Measurements from ENCODE around the gene CHRNG. TPM values are rescaled to one million over a fixed set of nuclear protein-coding genes. Genes with fewer than 3 reads are reported as not detected.

CHRNG gene
- total and polyA plus RNA-seq, 2 donors (not counting 1 experiment from before 2014, with no cell fraction given): not detected

DNA sequence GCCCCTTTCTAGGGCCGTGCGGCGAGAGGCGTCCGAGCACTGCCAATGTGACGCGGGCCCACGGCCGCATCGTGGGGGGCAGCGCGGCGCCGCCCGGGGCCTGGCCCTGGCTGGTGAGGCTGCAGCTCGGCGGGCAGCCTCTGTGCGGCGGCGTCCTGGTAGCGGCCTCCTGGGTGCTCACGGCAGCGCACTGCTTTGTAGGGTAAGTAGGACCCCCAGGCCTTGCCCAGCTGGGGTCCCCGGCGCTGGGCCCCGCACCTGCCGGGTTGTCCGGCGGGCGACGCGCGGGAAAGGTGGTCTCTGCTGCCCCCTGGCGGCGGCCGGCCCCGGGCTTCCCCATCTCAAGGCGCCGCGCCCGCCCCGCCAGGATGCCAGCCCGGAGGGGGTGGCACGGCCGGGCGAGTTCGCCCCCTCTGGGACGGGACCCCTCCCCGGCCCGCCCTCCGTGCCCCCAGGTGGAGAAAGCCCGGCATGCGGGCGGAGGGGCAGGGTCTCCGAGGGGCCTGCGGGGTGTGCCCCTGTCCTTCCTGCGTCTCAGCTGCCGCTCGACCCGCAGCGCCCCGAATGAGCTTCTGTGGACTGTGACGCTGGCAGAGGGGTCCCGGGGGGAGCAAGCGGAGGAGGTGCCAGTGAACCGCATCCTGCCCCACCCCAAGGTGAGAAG is 17.4 kb upstream of the CHRNG start:
- Histone ChIP-seq H3K4me2 (ENCODE audit: extremely low read depth, insufficient read depth, low read length) (no peak overlapping the region), H3K27ac (ENCODE audit: insufficient read depth, low read length) (no peak overlapping the region), H3K4me3 (replicated peaks in 1 of 4; ENCODE audit: control extremely low read depth in 1 of 4, insufficient read depth in 1 of 4, low read depth in 3 of 4, low read length in 4 of 4) (no peak overlapping the region), H3K79me2 (ENCODE audit: control insufficient read depth, insufficient read depth, low read length) (no peaks in the 10 kb centered on the region), H3K36me3 (ENCODE audit: control insufficient read depth, insufficient read depth, low read length) (no peaks in the 10 kb centered on the region), H4K20me1 (ENCODE audit: control insufficient read depth, extremely low read depth, insufficient read depth, low read length) (no peaks in the 10 kb centered on the region), H3K9ac (ENCODE audit: insufficient read depth, low read length) (no peak overlapping the region), H3K4me1 (ENCODE audit: control insufficient read depth, extremely low read depth, insufficient read depth, low read length) (no peaks in the 10 kb centered on the region), H3K9me3 (ENCODE audit: control insufficient read depth, insufficient read depth, low read depth, low read length) (no peaks in the 10 kb centered on the region), H2AFZ (ENCODE audit: low read length) (no peak overlapping the region), H3K27me3 (ENCODE audit: control insufficient read depth, insufficient read depth, low read length) (peaks cover 15% of the 10 kb centered on the region)
- TF ChIP-seq CTCF (conservative IDR thresholded peaks at IDR 0.05 in 1 of 2, IDR thresholded peaks at IDR 0.05 in 1 of 2; ENCODE audit: low read depth in 1 of 2, low read length in 2 of 2): peak; percentile 13 to 58
- TF ChIP-seq EZH2 (IDR thresholded peaks at IDR 0.05; ENCODE audit: low read length, missing control alignments): no peak
- no peak for DNase-seq (ENCODE audit: low read depth in 2 of 2)

GRCh38 chr2:232522623-232523401 is 16.7 kb upstream of the CHRNG start:
- no peak for DNase-seq (ENCODE audit: low read depth in 2 of 2)
- Histone ChIP-seq H3K36me3 (ENCODE audit: control insufficient read depth, insufficient read depth, low read length) (no peaks in the 10 kb centered on the region), H3K4me1 (ENCODE audit: control insufficient read depth, extremely low read depth, insufficient read depth, low read length) (no peaks in the 10 kb centered on the region), H4K20me1 (ENCODE audit: control insufficient read depth, extremely low read depth, insufficient read depth, low read length) (no peaks in the 10 kb centered on the region), H3K4me3 (replicated peaks in 1 of 4; ENCODE audit: control extremely low read depth in 1 of 4, insufficient read depth in 1 of 4, low read depth in 3 of 4, low read length in 4 of 4) (no peak overlapping the region), H3K27ac (ENCODE audit: insufficient read depth, low read length) (no peak overlapping the region), H3K27me3 (ENCODE audit: control insufficient read depth, insufficient read depth, low read length) (peaks cover 15% of the 10 kb centered on the region), H3K79me2 (ENCODE audit: control insufficient read depth, insufficient read depth, low read length) (no peaks in the 10 kb centered on the region), H3K9me3 (ENCODE audit: control insufficient read depth, insufficient read depth, low read depth, low read length) (no peaks in the 10 kb centered on the region), H3K9ac (ENCODE audit: insufficient read depth, low read length) (no peak overlapping the region), H2AFZ (ENCODE audit: low read length) (no peak overlapping the region), H3K4me2 (ENCODE audit: extremely low read depth, insufficient read depth, low read length) (no peak overlapping the region)
- TF ChIP-seq EZH2 (IDR thresholded peaks at IDR 0.05; ENCODE audit: low read length, missing control alignments) (peak; percentile 79), CTCF (conservative IDR thresholded peaks at IDR 0.05 in 1 of 2, IDR thresholded peaks at IDR 0.05 in 1 of 2; ENCODE audit: low read depth in 1 of 2, low read length in 2 of 2) (no peak)

GRCh38 chr2:232523402-232523681 is 16.1 kb upstream of the CHRNG start:
- no peaks in the 10 kb centered on the region for H3K79me2 ChIP-seq (ENCODE audit: control insufficient read depth, insufficient read depth, low read length)
- no peak for DNase-seq (ENCODE audit: low read depth in 2 of 2)

More at GRCh38 chr2:232523402-232523681, 16.1 kb upstream of the CHRNG start:
- Histone ChIP-seq H3K4me1 (ENCODE audit: control insufficient read depth, extremely low read depth, insufficient read depth, low read length) (no peaks in the 10 kb centered on the region), H3K27ac (ENCODE audit: insufficient read depth, low read length) (no peak overlapping the region), H3K9me3 (ENCODE audit: control insufficient read depth, insufficient read depth, low read depth, low read length) (no peaks in the 10 kb centered on the region), H3K4me3 (replicated peaks in 1 of 4; ENCODE audit: control extremely low read depth in 1 of 4, insufficient read depth in 1 of 4, low read depth in 3 of 4, low read length in 4 of 4) (no peak overlapping the region), H2AFZ (ENCODE audit: low read length) (no peak overlapping the region), H4K20me1 (ENCODE audit: control insufficient read depth, extremely low read depth, insufficient read depth, low read length) (no peaks in the 10 kb centered on the region), H3K4me2 (ENCODE audit: extremely low read depth, insufficient read depth, low read length) (no peak overlapping the region), H3K36me3 (ENCODE audit: control insufficient read depth, insufficient read depth, low read length) (no peaks in the 10 kb centered on the region), H3K9ac (ENCODE audit: insufficient read depth, low read length) (no peak overlapping the region), H3K27me3 (ENCODE audit: control insufficient read depth, insufficient read depth, low read length) (peaks cover 15% of the 10 kb centered on the region)
- TF ChIP-seq CTCF (conservative IDR thresholded peaks at IDR 0.05 in 1 of 2, IDR thresholded peaks at IDR 0.05 in 1 of 2; ENCODE audit: low read depth in 1 of 2, low read length in 2 of 2): no peak
- peak; percentile 68 for TF ChIP-seq EZH2 (IDR thresholded peaks at IDR 0.05; ENCODE audit: low read length, missing control alignments)
